DMS114 treated with DMSO at 0.1 percent for 48 hours (cell line): ENCODE data around the gene VN1R2.
"Not testable (repeated sequence)": the region's sequence is repeated elsewhere in the genome, so short reads cannot be mapped to it uniquely, and the experiment has no call there.

Experiments
- DNase-seq: peaks from one replicate; lab custom pipeline; 2025; ENCODE audit not compliant: unreplicated experiment; lab: John Stamatoyannopoulos, UW

VN1R2 gene

GRCh38 chr19:53257715-53258342, at the start of gene VN1R2:
VN1R2 (plus strand) TSS chr19:53258292; CDS start chr19:53258376, 84 bp downstream.
- DNase-seq = not testable (repeated sequence)

GRCh38 chr19:53211554-53211953, 46.5 kb upstream of the VN1R2 start:
- not testable (repeated sequence) for DNase-seq

GRCh38 chr19:53212703-53213320, 45.3 kb upstream of the VN1R2 start:
- no peak for DNase-seq

- DNase-seq = not testable (repeated sequence)
Observed at GRCh38 chr19:53222716-53223115, 35.4 kb upstream of the VN1R2 start.

GRCh38 chr19:53224606-53225005, 33.5 kb upstream of the VN1R2 start:
- no peak for DNase-seq

- DNase-seq = no peak
Observed at GRCh38 chr19:53237114-53237777, 20.8 kb upstream of the VN1R2 start.

GRCh38 chr19:53246498-53246897, 11.6 kb upstream of the VN1R2 start:
- no peak for DNase-seq

GRCh38 chr19:53254411-53255341, 3.4 kb upstream of the VN1R2 start, which contains the start of gene ZNF677:
ZNF677 (minus strand) TSS chr19:53254873; CDS start chr19:53251550, 3,323 bp downstream.
- peak; percentile 79 for DNase-seq

- not testable (repeated sequence) for DNase-seq
Observed at GRCh38 chr19:53267623-53268022, 9.5 kb downstream of the VN1R2 start, which contains the start of gene VN1R4. VN1R4 (minus strand) TSS chr19:53267723; CDS start chr19:53267665, 58 bp downstream.

- DNase-seq = not testable (repeated sequence)
Observed at GRCh38 chr19:53269861-53270260, 11.8 kb downstream of the VN1R2 start.

GRCh38 chr19:53272044-53272443, 14.0 kb downstream of the VN1R2 start:
- DNase-seq = no peak

GRCh38 chr19:53275480-53275879, 17.4 kb downstream of the VN1R2 start:
- DNase-seq = no peak

- DNase-seq = not testable (repeated sequence)
Observed at GRCh38 chr19:53281947-53282346, 23.9 kb downstream of the VN1R2 start.

GRCh38 chr19:53285087-53285486, 27.0 kb downstream of the VN1R2 start:
- DNase-seq = no peak

GRCh38 chr19:53290758-53291549, 32.9 kb downstream of the VN1R2 start:
- DNase-seq = no peak

GRCh38 chr19:53294786-53295441, 36.8 kb downstream of the VN1R2 start:
- no peak for DNase-seq

GRCh38 chr19:53301341-53301740, 43.2 kb downstream of the VN1R2 start:
- not testable (repeated sequence) for DNase-seq

- peak; percentile 66 for DNase-seq
Observed at GRCh38 chr19:53308339-53308811, 50.3 kb downstream of the VN1R2 start.
